Ishikawa (cell line): ENCODE results near the gene DNAH2.

Experiments used
- CEBPB ChIP-seq: IDR thresholded peaks from 2 replicates; pipeline ENCODE4 v1.6.1; 2012
- EP300 ChIP-seq: IDR thresholded peaks from 2 replicates; pipeline ENCODE4 v1.6.1; 2012; ENCODE audit warnings: borderline replicate concordance
- FOXM1 ChIP-seq: IDR thresholded peaks from 2 replicates; pipeline ENCODE4 v1.6.1; 2012; ENCODE audit warnings: low read depth, borderline replicate concordance
- MAX ChIP-seq: IDR thresholded peaks from 2 replicates; pipeline ENCODE4 v1.6.1; 2012
- REST ChIP-seq: IDR thresholded peaks from 2 replicates; pipeline ENCODE4 v1.6.1; 2012; ENCODE audit warnings: low read depth, mild to moderate bottlenecking

GRCh38 chr17:7843257-7843535, 125.7 kb downstream of the DNAH2 start:
- TF ChIP-seq REST (no peak), CEBPB (no peak), EP300 (no peak), FOXM1 (no peak), MAX (no peak)
